Effector memory CD4-positive, alpha-beta T cell (primary cell): ENCODE measurements around the gene SUN2.
A peak's percentile ranks its signal among the peaks of the same experiment; 100 is the strongest.

Experiments used
- DNase-seq, 3 donors: peaks; one replicate each; pipeline ENCODE4 v3.0.0-alpha.2; 2020
- H3K27ac ChIP-seq: 2 replicates; pipeline ENCODE4 v1.7.0; 2013; ENCODE audit warnings: mild to moderate bottlenecking, low read length, moderate library complexity; ENCODE audit not compliant: insufficient read depth, poor library complexity, severe bottlenecking
- H3K27me3 ChIP-seq: replicated peaks from 2 replicates; pipeline ENCODE4 v1.7.0; 2013; ENCODE audit warnings: mild to moderate bottlenecking, low read length; ENCODE audit not compliant: insufficient read depth, control insufficient read depth, poor library complexity, severe bottlenecking
- H3K36me3 ChIP-seq: 2 replicates; pipeline ENCODE4 v1.7.0; 2013; ENCODE audit warnings: mild to moderate bottlenecking, low read length, moderate library complexity; ENCODE audit not compliant: control insufficient read depth, insufficient read depth
- H3K4me1 ChIP-seq: 2 replicates; pipeline ENCODE4 v1.7.0; 2013; ENCODE audit warnings: low read length, mild to moderate bottlenecking; ENCODE audit not compliant: control insufficient read depth, insufficient read depth, poor library complexity, severe bottlenecking
- H3K4me3 ChIP-seq: 2 replicates; pipeline ENCODE4 v1.7.0; 2013; ENCODE audit warnings: low read length, low read depth, mild to moderate bottlenecking; ENCODE audit not compliant: insufficient read depth, poor library complexity, severe bottlenecking
- H3K9me3 ChIP-seq: 2 replicates; pipeline ENCODE4 v1.7.0; 2013; ENCODE audit warnings: mild to moderate bottlenecking, low read length, moderate library complexity; ENCODE audit not compliant: control insufficient read depth

Gene SUN2

GRCh38 chr22:38744981-38745380 lies 10.8 kb downstream of the SUN2 start:
- Histone ChIP-seq H3K9me3 (no peaks in the 10 kb centered on the region), H3K27me3 (no peaks in the 10 kb centered on the region), H3K27ac (peak overlapping the region; percentile 8), H3K36me3 (peaks cover 99% of the 10 kb centered on the region), H3K4me1 (peaks cover 22% of the 10 kb centered on the region), H3K4me3 (no peak overlapping the region)
- DNase-seq: no peak

GRCh38 chr22:38742176-38742942 lies 13.4 kb downstream of the SUN2 start:
- Histone ChIP-seq H3K27me3 (no peaks in the 10 kb centered on the region), H3K4me1 (peaks cover 27% of the 10 kb centered on the region), H3K36me3 (peaks cover 99% of the 10 kb centered on the region), H3K4me3 (no peak overlapping the region), H3K27ac (peak overlapping the region; percentile 21), H3K9me3 (no peaks in the 10 kb centered on the region)
- no peak for DNase-seq

GRCh38 chr22:38741576-38741975 lies 14.2 kb downstream of the SUN2 start:
- no peak overlapping the region for H3K4me3 ChIP-seq
- peaks cover 99% of the 10 kb centered on the region for H3K36me3 ChIP-seq
- H3K27me3 ChIP-seq: no peaks in the 10 kb centered on the region
- H3K27ac ChIP-seq: peak overlapping the region; percentile 1
- no peaks in the 10 kb centered on the region for H3K9me3 ChIP-seq
- H3K4me1 ChIP-seq: peaks cover 29% of the 10 kb centered on the region
- DNase-seq: no peak

- H3K9me3 ChIP-seq: no peaks in the 10 kb centered on the region
- H3K4me3 ChIP-seq: no peak overlapping the region
- H3K27ac ChIP-seq: peak overlapping the region; percentile 3
- H3K36me3 ChIP-seq: peaks cover 99% of the 10 kb centered on the region
- no peaks in the 10 kb centered on the region for H3K27me3 ChIP-seq
- peaks cover 29% of the 10 kb centered on the region for H3K4me1 ChIP-seq
- no peak for DNase-seq
These were observed 14.6 kb downstream of the SUN2 start for GRCh38 chr22:38741166-38741565.

GRCh38 chr22:38740754-38741153 lies 15.0 kb downstream of the SUN2 start:
- no peak for DNase-seq
- Histone ChIP-seq H3K27me3 (no peaks in the 10 kb centered on the region), H3K27ac (peak overlapping the region; percentile 3), H3K9me3 (no peaks in the 10 kb centered on the region), H3K4me3 (no peak overlapping the region), H3K4me1 (peaks cover 29% of the 10 kb centered on the region), H3K36me3 (peaks cover 99% of the 10 kb centered on the region)

GRCh38 chr22:38740116-38740723 lies 15.6 kb downstream of the SUN2 start:
- no peak overlapping the region for H3K27ac ChIP-seq
- peaks cover 99% of the 10 kb centered on the region for H3K36me3 ChIP-seq
- peaks cover 26% of the 10 kb centered on the region for H3K4me1 ChIP-seq
- DNase-seq: no peak
- no peaks in the 10 kb centered on the region for H3K27me3 ChIP-seq
- no peaks in the 10 kb centered on the region for H3K9me3 ChIP-seq
- H3K4me3 ChIP-seq: no peak overlapping the region

GRCh38 chr22:38739300-38740055 lies 16.3 kb downstream of the SUN2 start:
- DNase-seq: no peak
- H3K27ac ChIP-seq: peak overlapping the region; percentile 14
- no peak overlapping the region for H3K4me3 ChIP-seq
- peaks cover 99% of the 10 kb centered on the region for H3K36me3 ChIP-seq
- peaks cover 26% of the 10 kb centered on the region for H3K4me1 ChIP-seq
- no peaks in the 10 kb centered on the region for H3K27me3 ChIP-seq
- no peaks in the 10 kb centered on the region for H3K9me3 ChIP-seq

- Histone ChIP-seq H3K27me3 (no peaks in the 10 kb centered on the region), H3K4me3 (no peak overlapping the region), H3K4me1 (peaks cover 26% of the 10 kb centered on the region), H3K9me3 (no peaks in the 10 kb centered on the region), H3K27ac (peak overlapping the region; percentile 14), H3K36me3 (peaks cover 100% of the 10 kb centered on the region)
- no peak for DNase-seq
These were observed 17.2 kb downstream of the SUN2 start for GRCh38 chr22:38738475-38739070.

GRCh38 chr22:38737302-38738060 lies 18.3 kb downstream of the SUN2 start:
- H3K36me3 ChIP-seq: peaks cover 92% of the 10 kb centered on the region
- no peaks in the 10 kb centered on the region for H3K9me3 ChIP-seq
- no peak for DNase-seq
- peak overlapping the region; percentile 14 for H3K27ac ChIP-seq
- no peak overlapping the region for H3K4me3 ChIP-seq
- no peaks in the 10 kb centered on the region for H3K27me3 ChIP-seq
- H3K4me1 ChIP-seq: peaks cover 21% of the 10 kb centered on the region
